Measurements from ENCODE around the gene IGFL1.
"Not testable (repeated sequence)": the region's sequence is repeated elsewhere in the genome, so short reads cannot be mapped to it uniquely, and the experiment has no call there.

Gene IGFL1

DNA sequence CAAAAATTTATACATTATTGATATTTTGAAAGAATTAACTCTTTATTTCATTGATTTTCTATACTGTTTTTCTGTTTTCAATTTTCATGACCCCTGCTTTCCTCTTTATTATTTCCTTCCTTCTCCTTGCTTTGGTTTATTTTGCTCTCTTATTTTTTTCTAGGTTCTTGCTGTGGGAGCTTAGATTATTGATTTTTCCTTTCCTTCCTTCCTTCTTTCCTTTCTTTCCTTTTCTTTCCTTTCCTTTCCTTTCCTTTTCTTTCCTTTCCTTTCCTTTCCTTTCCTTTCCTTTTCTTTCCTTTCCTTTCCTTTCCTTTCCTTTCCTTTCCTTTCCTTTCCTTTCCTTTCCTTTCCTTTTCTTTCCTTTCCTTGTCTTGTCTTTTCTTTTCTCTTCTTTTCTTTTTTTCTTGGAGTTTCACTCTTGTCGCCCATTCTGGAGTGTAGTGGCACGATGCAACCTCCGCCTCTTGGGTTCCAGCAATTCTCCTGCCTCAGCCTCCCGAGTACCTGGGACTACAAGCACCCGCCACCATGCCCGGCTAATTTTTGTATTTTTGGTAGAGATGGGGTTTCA is 13.6 kb downstream of the IGFL1 start:
- peaks cover 80 to 86% of the 10 kb centered on the region in 2 donors for H3K27me3 Mint-ChIP-seq
- not testable (repeated sequence) for H3K27ac Mint-ChIP-seq; H3K4me1 Mint-ChIP-seq (ENCODE audit: low read depth in 2 of 2); H3K36me3 Mint-ChIP-seq (ENCODE audit: insufficient read depth); H3K9me3 Mint-ChIP-seq; H3K4me3 Mint-ChIP-seq; ATAC-seq (replicated peaks); DNase-seq

DNA sequence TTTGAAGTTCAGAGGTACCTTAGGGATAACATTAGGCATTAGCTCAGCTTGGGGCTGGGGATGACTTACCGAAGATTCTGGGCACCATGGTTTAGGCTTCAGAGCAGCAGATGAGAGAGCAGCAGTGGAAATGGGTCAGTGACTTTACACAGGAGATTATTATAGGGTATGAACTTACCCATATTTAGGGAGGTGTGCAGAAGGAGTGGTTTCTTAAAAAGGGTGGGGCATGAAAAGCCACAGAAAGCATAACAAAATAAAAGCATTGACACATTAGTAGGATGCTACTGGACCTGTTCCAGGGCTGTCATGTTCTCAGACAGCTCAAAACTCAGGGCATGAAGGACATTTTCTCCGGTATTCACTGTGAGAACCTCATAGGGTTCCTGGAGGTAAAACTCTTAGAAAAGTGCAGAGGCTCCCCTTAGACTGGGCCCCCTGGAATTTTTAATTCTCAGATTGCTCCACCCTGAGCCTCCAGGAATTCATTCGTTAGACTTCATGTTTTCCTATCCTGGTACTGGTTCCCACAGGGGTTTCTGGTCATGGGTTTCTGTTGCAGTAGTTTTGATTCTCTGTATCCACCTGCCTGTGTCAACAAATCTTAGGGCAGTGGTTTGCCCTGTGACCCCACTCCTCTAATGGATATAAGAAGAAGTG is 20.7 kb downstream of the IGFL1 start:
- ATAC-seq (replicated peaks) (no peak), DNase-seq (no peak)
- no peak overlapping the region for H3K4me3 Mint-ChIP-seq
- peaks cover 0 to 4% of the 10 kb centered on the region in 2 donors for H3K4me1 Mint-ChIP-seq (ENCODE audit: low read depth in 2 of 2)
- no peak overlapping the region for H3K27ac Mint-ChIP-seq
- H3K36me3 Mint-ChIP-seq (ENCODE audit: insufficient read depth): peaks cover 4% of the 10 kb centered on the region
- no peaks in the 10 kb centered on the region for H3K9me3 Mint-ChIP-seq
- H3K27me3 Mint-ChIP-seq: peaks cover 67 to 83% of the 10 kb centered on the region in 2 donors

DNA sequence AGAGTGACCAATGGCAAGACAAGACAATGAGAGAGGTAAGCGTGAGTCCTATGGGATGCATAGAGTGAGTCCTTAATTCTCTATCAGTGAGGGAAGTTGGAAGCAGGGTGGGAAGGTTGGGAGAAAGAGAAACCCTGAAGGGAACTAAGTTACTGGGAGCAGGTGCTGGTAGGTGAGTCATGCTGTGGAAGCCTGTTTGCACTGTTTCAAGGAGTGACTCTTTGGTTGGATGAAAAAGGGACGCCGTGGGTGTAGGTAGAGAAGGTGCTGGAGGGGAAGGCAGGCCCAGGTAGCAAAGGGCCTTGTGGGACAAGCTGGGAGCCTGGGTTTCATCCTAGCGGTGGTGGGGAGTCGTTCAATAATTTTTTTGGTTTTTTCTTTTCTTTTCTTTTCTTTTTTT is 21.9 kb downstream of the IGFL1 start:
- ATAC-seq (replicated peaks) (no peak), DNase-seq (no peak)
- Mint-ChIP-seq H3K9me3 (no peaks in the 10 kb centered on the region), H3K36me3 (ENCODE audit: insufficient read depth) (peaks cover 4% of the 10 kb centered on the region), H3K27ac (no peak overlapping the region), H3K4me1 (ENCODE audit: low read depth in 2 of 2) (peaks cover 0 to 4% of the 10 kb centered on the region in 2 donors), H3K27me3 (peaks cover 55 to 83% of the 10 kb centered on the region in 2 donors), H3K4me3 (no peak overlapping the region)

DNA sequence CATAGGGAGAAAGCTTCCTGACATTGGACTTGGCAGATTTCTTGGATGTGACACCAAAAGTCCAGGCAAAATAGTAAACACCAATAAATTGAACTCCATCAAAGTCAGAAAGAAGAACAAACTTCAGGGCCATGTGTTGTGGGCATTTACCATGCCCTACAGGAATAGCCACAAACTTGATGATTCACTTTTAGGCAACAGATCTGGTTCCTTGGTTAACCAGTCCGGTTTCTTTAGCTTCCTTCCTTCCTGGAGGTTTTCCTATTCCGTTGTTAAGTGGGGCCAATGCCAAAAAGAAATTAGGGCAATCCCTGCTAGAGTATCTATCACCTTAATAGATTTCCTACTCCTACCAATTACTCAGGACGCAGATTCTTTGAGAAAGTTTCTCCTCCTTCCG is 25.2 kb downstream of the IGFL1 start:
- DNase-seq (no peak), ATAC-seq (replicated peaks) (no peak)
- Mint-ChIP-seq H3K4me3 (no peak overlapping the region), H3K36me3 (ENCODE audit: insufficient read depth) (peaks cover 4% of the 10 kb centered on the region), H3K9me3 (no peaks in the 10 kb centered on the region), H3K27me3 (peaks cover 36 to 78% of the 10 kb centered on the region in 2 donors), H3K27ac (no peak overlapping the region), H3K4me1 (ENCODE audit: low read depth in 2 of 2) (peaks cover 0 to 2% of the 10 kb centered on the region in 2 donors)

DNA sequence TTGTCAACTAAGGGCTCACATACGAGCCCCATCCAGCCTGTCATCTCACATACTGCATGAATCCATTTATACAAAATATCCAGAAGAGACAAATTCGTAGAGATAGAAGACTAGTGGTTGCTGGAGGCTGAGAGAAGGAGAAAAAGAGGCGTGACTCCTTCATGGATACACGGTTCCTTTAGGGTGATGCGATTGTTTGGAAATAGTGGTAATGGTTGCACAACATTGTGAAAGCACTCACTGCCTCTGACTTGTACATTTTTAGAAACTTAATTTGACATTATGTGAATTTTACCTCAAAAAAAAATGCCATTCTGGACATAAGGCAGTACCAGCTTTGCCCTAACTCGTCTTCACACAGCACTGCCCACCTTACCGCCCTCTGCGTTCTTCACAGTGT is 27.3 kb downstream of the IGFL1 start:
- H3K4me3 Mint-ChIP-seq: no peak overlapping the region
- H3K9me3 Mint-ChIP-seq: no peaks in the 10 kb centered on the region
- no peak overlapping the region for H3K27ac Mint-ChIP-seq
- H3K27me3 Mint-ChIP-seq: peaks cover 37 to 78% of the 10 kb centered on the region in 2 donors
- H3K36me3 Mint-ChIP-seq (ENCODE audit: insufficient read depth): peaks cover 4% of the 10 kb centered on the region
- peaks cover 3 to 12% of the 10 kb centered on the region in 2 donors for H3K4me1 Mint-ChIP-seq (ENCODE audit: low read depth in 2 of 2)
- ATAC-seq (replicated peaks): no peak
- DNase-seq: no peak

DNA sequence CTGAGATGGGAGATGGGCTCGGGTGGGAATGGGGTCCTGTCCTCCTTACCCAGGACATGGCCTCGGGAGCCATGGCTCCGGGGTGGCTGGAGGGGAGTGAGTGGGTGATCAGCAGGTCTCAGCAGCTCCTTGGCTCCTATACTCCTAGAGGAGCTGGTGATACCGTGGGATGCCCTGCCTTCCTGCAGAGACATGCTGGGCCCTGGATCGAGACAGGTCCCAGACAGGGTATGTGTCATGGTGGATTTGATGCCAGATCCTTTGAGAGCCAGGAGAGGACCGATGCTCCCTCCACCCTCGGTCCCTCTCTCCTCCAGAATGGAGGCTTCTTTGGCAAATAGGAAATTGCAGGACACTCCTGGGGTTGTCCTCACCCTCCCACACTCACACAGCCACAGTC is 32.0 kb downstream of the IGFL1 start:
- Mint-ChIP-seq H3K27me3 (peaks cover 30 to 62% of the 10 kb centered on the region in 2 donors), H3K4me1 (ENCODE audit: low read depth in 2 of 2) (peaks cover 16 to 25% of the 10 kb centered on the region in 2 donors)
- H3K4me3 Mint-ChIP-seq: not testable (repeated sequence)

DNA sequence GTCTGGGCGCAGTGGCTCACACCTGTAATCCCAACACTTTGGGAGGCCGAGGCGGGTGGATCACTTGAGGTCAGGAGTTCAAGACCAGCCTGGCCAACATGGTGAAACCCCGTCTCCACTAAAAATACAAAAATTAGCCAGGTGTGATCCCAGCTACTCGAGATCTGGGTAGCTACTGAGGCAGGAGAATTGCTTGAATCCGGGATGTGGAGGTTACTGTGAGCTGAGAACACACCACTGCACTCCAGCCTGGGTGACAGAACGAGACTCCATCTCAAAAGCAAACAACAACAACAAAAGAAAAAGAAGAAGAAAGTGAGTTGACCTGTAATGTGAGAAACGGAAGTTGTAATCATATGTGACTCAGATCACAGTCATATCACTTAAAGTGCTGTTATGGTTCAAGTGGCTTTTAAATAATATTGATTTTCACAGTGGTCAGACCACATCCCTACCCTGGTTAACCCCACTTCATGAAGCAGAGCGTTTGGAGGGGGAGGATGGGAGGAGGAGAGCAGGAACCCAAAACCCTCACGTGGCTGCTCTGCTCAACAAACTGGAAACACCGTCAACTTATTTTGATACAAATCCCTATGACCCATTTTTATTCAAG is 33.2 kb downstream of the IGFL1 start:
- not testable (repeated sequence) for H3K9me3 Mint-ChIP-seq
- H3K4me3 Mint-ChIP-seq: peak overlapping the region; percentile 33 to 68
- peaks cover 42 to 61% of the 10 kb centered on the region in 2 donors for H3K27me3 Mint-ChIP-seq

More for the DNA sequence above, 32.0 kb downstream of the IGFL1 start:
- not testable (repeated sequence) for H3K27ac Mint-ChIP-seq; DNase-seq; ATAC-seq (replicated peaks); H3K9me3 Mint-ChIP-seq; H3K36me3 Mint-ChIP-seq (ENCODE audit: insufficient read depth)

DNA sequence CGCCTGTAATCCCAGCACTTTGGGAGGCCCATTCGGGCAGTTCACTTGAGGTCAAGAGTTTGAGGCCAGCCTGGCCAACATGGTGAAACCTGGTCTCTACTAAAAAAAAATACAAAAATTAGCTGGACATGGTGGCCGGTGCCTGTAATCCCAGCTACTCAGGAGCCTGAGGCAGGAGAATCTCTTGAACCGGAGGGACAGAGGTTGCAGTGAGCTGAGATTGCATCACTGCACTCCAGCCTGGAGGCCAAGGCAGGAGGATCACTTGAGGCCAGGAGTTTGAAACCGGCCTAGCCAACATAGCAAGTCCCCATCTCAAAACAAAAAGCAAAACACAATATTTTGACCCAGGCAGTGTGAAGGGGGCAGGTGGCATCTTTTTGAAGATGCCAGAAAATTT is 35.3 kb downstream of the IGFL1 start:
- not testable (repeated sequence) for DNase-seq; H3K9me3 Mint-ChIP-seq; H3K27ac Mint-ChIP-seq; H3K36me3 Mint-ChIP-seq (ENCODE audit: insufficient read depth); H3K4me3 Mint-ChIP-seq; ATAC-seq (replicated peaks)
- Mint-ChIP-seq H3K27me3 (peaks cover 47 to 53% of the 10 kb centered on the region in 2 donors), H3K4me1 (ENCODE audit: low read depth in 2 of 2) (peaks cover 23 to 37% of the 10 kb centered on the region in 2 donors)

More for the DNA sequence above, 33.2 kb downstream of the IGFL1 start:
- Mint-ChIP-seq H3K4me1 (ENCODE audit: low read depth in 2 of 2) (peaks cover 16 to 25% of the 10 kb centered on the region in 2 donors), H3K27ac (peak overlapping the region; percentile 70 to 73)
- DNase-seq (peak; percentile 64 to 74 (median 65)), ATAC-seq (replicated peaks) (peak; percentile 97)
- not testable (repeated sequence) for H3K36me3 Mint-ChIP-seq (ENCODE audit: insufficient read depth)

DNA sequence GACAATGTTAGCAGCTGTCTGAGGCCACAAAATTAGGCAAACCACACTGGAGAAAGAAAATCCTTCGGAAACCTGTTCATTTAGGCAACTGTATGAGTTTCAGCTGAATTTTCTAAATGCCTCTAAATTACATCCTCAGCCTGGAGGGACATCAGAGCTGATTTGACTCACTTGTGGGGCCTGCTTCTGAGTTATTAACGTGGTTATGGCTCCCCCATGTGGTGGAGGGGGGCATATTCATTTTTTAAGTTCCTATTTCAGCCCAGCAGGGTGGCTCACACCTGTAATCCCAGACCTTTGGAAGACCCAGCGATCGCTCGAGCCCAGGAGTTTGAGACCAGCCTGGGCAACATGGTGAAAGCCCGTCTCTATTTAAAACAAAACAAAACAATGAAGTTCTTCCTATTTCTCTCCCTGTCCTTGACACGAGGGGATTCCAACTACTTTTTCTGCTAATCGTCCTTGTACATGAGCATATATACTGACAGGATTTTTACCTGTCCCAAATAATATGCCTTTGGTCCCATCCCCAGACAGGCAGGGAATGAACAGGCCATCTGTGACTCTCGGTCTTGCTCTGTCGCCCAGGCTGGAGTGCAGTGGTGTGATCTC is 35.8 kb downstream of the IGFL1 start:
- Mint-ChIP-seq H3K36me3 (ENCODE audit: insufficient read depth) (peaks cover 8% of the 10 kb centered on the region), H3K9me3 (no peaks in the 10 kb centered on the region), H3K4me3 (no peak overlapping the region), H3K27ac (no peak overlapping the region), H3K27me3 (peaks cover 44 to 48% of the 10 kb centered on the region in 2 donors), H3K4me1 (ENCODE audit: low read depth in 2 of 2) (peaks cover 22 to 36% of the 10 kb centered on the region in 2 donors)
- peak; percentile 73 to 77 (median 74) for DNase-seq
- ATAC-seq (replicated peaks): peak; percentile 37

DNA sequence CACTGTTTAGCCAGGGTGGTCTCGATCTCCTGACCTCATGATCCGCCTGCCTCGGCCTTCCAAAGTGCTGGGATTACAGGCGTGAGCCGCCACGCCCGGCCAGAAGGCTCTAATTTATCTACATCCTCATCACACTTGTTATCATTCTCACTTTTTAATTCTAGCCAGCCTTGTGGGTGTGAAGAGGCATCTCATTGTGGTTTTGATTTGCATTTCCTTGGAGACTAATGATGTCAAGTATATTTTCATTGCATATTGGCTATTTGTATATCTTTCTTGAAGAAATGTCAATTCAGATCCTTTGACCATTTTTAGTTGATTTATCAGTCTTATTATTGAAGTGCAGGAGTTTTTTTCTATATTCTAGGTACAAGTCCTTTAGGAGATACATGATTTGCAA is 39.6 kb downstream of the IGFL1 start:
- no peak for DNase-seq
- Mint-ChIP-seq H3K9me3 (no peaks in the 10 kb centered on the region), H3K4me3 (peak overlapping the region in 1 of 2 donors; percentile 10), H3K36me3 (ENCODE audit: insufficient read depth) (peaks cover 5% of the 10 kb centered on the region), H3K27ac (no peak overlapping the region), H3K4me1 (ENCODE audit: low read depth in 2 of 2) (peaks cover 11 to 12% of the 10 kb centered on the region in 2 donors), H3K27me3 (peaks cover 33% of the 10 kb centered on the region in 2 donors)
- ATAC-seq (replicated peaks): peak; percentile 78

DNA sequence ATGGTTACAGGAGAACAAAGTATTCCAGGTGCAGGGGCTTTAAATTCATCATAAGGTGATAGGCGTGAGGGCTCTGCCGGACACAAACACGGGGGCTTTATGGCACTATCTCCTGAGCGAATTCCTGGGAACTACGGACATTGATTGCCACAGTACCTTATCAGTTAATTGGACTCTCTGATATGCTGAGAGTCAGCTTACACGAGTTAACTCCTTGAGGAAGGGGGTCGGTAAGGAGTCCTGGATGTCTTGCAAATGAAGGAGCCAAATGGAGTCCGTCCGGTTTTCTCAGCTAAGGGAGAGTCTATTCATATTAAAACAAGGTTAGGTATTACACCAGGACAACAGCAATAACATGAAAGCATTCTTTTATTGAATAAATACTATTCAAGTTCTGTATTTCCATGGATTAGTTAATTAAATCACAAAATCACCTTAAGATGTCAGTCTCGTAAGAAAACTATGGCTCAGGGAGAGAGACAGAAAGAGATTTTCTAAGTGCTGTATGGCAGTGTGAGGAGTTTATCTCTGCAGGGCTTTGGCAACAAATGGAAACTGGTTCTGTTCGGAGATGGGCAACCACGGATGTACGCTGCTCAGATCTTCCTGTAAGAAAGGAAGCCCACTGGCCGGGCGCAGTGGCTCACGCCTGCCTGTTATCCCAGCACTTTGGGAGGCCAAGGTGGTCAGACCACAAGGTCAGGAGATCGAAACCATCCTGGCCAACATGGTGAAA is 41.1 kb downstream of the IGFL1 start:
- Mint-ChIP-seq H3K4me1 (ENCODE audit: low read depth in 2 of 2) (peaks cover 7 to 12% of the 10 kb centered on the region in 2 donors), H3K9me3 (no peaks in the 10 kb centered on the region), H3K36me3 (ENCODE audit: insufficient read depth) (peaks cover 5% of the 10 kb centered on the region), H3K27ac (no peak overlapping the region), H3K27me3 (peaks cover 27 to 33% of the 10 kb centered on the region in 2 donors), H3K4me3 (no peak overlapping the region)
- DNase-seq (no peak), ATAC-seq (replicated peaks) (no peak)

DNA sequence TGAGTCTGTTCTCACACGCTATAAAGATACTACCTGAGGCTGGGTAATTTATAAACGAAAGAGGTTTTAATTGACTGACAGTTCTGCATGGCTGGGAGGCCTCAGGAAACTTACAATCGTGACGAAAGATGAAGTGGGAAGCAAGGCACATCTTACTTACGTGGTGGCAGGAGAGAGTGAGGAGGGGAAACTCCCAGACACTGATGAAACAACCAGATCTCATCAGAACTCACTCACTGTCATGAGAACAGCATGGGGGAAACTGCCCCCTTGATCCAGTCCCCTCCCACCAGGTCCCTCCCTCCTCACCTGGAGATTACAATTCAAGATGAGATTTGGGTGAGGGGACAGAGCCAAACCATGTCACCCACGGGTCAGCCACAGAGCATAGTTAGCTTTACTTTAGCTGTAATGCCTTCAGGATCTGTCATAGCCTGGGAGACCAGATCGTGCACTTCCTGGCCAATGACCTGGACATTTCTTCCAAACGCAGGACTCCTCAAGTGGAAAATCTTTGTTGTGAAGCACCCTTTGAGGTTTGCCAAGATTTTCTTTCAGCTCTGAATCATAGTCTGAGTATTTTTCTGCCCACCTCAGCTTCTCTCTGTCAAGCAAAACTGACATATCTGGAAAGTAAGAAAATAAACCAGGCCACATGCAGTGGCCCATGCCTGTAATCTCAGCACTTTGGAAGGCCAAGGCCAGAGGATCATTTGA is 42.1 kb downstream of the IGFL1 start:
- Mint-ChIP-seq H3K27ac (no peak overlapping the region), H3K27me3 (peaks cover 18 to 27% of the 10 kb centered on the region in 2 donors), H3K4me1 (ENCODE audit: low read depth in 2 of 2) (peaks cover 7 to 12% of the 10 kb centered on the region in 2 donors), H3K9me3 (no peaks in the 10 kb centered on the region), H3K36me3 (ENCODE audit: insufficient read depth) (peaks cover 5% of the 10 kb centered on the region), H3K4me3 (no peak overlapping the region)
- no peak for DNase-seq
- ATAC-seq (replicated peaks): no peak
